GM23338 (cell line): Measurements from ENCODE around the gene PRR18. TPM values are rescaled to one million over a fixed set of nuclear protein-coding genes. Genes with fewer than 3 reads are reported as not detected.

Experiments used
- ATAC-seq: fragments of 200-7000 bp; cut with Tn5 transposase; 3 replicates; pipeline ENCODE4 v1.9.1; 2020
- DNase-seq: peaks from one replicate; pipeline ENCODE4 v3.0.0-alpha.2; 2015; ENCODE audit warnings: low spot score
- H2AFZ ChIP-seq: fragments of 200-600 bp; sonication (generic); 2 replicates; pipeline ENCODE4 v1.8.0; 2016; ENCODE audit warnings: antibody characterized with exemption, mild to moderate bottlenecking, moderate library complexity
- H3F3A ChIP-seq: fragments of 200-600 bp; sonication (generic); replicated peaks from 2 replicates; pipeline ENCODE4 v1.8.0; 2017; ENCODE audit warnings: antibody characterized with exemption, mixed run types, low read depth
- H3K27ac ChIP-seq: fragments of 200-600 bp; sonication (generic); 2 replicates; pipeline ENCODE4 v1.6.1; 2016; ENCODE audit warnings: low read depth
- H3K27me3 ChIP-seq: fragments of 200-600 bp; sonication (generic); 2 replicates; pipeline ENCODE4 v1.8.0; 2016; ENCODE audit warnings: mild to moderate bottlenecking, mixed run types, moderate library complexity; ENCODE audit not compliant: insufficient read depth
- H3K36me3 ChIP-seq: fragments of 200-600 bp; sonication (generic); 2 replicates; pipeline ENCODE4 v1.8.0; 2016; ENCODE audit warnings: mild to moderate bottlenecking; ENCODE audit not compliant: insufficient read depth
- H3K4me1 ChIP-seq: fragments of 200-600 bp; sonication (generic); 2 replicates; pipeline ENCODE4 v1.8.0; 2016; ENCODE audit warnings: mild to moderate bottlenecking, moderate library complexity; ENCODE audit not compliant: insufficient read depth
- H3K4me2 ChIP-seq: fragments of 200-600 bp; sonication (generic); 2 replicates; pipeline ENCODE4 v1.7.1; 2017; ENCODE audit warnings: mixed run types
- H3K4me3 ChIP-seq: fragments of 200-600 bp; sonication (generic); 2 replicates; pipeline ENCODE4 v1.6.1; 2016; ENCODE audit warnings: mixed run types
- H3K79me2 ChIP-seq: fragments of 200-600 bp; sonication (generic); replicated peaks from 2 replicates; pipeline ENCODE4 v1.8.0; 2017; ENCODE audit warnings: mild to moderate bottlenecking; ENCODE audit not compliant: insufficient read depth
- H3K9me2 ChIP-seq: fragments of 200-600 bp; sonication (generic); 2 replicates; pipeline ENCODE4 v1.8.0; 2017; ENCODE audit not compliant: insufficient read depth
- H4K20me1 ChIP-seq: fragments of 200-600 bp; sonication (generic); replicated peaks from 2 replicates; pipeline ENCODE4 v1.8.0; 2017; ENCODE audit warnings: mild to moderate bottlenecking; ENCODE audit not compliant: insufficient read depth
- H3K27ac Mint-ChIP-seq: 2 replicates; pipeline ENCODE4 v1.8.0; 2020; ENCODE audit warnings: inconsistent platforms, mild to moderate bottlenecking, moderate library complexity, mixed read lengths
- H3K27me3 Mint-ChIP-seq: 3 replicates; pipeline ENCODE4 v1.8.0; 2022; ENCODE audit warnings: low read depth, mild to moderate bottlenecking, moderate library complexity, mixed read lengths, inconsistent platforms; ENCODE audit not compliant: insufficient read depth, poor library complexity
- H3K36me3 Mint-ChIP-seq: 3 replicates; pipeline ENCODE4 v1.8.0; 2021; ENCODE audit warnings: low read depth, mild to moderate bottlenecking, inconsistent platforms, moderate library complexity, mixed read lengths
- H3K4me1 Mint-ChIP-seq: 3 replicates; pipeline ENCODE4 v1.8.0; 2020; ENCODE audit warnings: mild to moderate bottlenecking, inconsistent platforms, mixed read lengths
- H3K4me3 Mint-ChIP-seq: 3 replicates; pipeline ENCODE4 v1.8.0; 2021; ENCODE audit warnings: moderate library complexity, mild to moderate bottlenecking, inconsistent platforms, mixed read lengths
- H3K9me3 Mint-ChIP-seq: 3 replicates; pipeline ENCODE4 v1.8.0; 2020; ENCODE audit warnings: moderate library complexity, mild to moderate bottlenecking, inconsistent platforms, mixed read lengths
- CREB1 ChIP-seq: fragments of 250-450 bp; sonication (Bioruptor Pico); IDR thresholded peaks from 2 replicates; pipeline ENCODE4 v1.5.0; 2020; ENCODE audit warnings: low read depth, mild to moderate bottlenecking, moderate library complexity
- EZH2phosphoT487 ChIP-seq: fragments of 200-600 bp; sonication (generic); IDR thresholded peaks from one replicate; pipeline ENCODE4 v1.8.1; 2018; ENCODE audit warnings: antibody characterized with exemption; ENCODE audit not compliant: unreplicated experiment
- NANOG ChIP-seq: IDR thresholded peaks from 2 replicates; pipeline ENCODE4 v1.6.1; 2016; ENCODE audit warnings: antibody characterized with exemption, borderline replicate concordance
- POLR2AphosphoS5 ChIP-seq: IDR thresholded peaks from 2 replicates; pipeline ENCODE4 v1.6.1; 2016; ENCODE audit warnings: antibody characterized with exemption, low read depth
- ZNF114 ChIP-seq: fragments of 250-450 bp; sonication (Bioruptor Pico); IDR thresholded peaks from 2 replicates; pipeline ENCODE4 v1.5.0; 2020; ENCODE audit warnings: mild to moderate bottlenecking, moderate library complexity
- ZNF331 ChIP-seq: fragments of 250-450 bp; sonication (Bioruptor Pico); IDR thresholded peaks from 2 replicates; pipeline ENCODE4 v1.5.0; 2020; ENCODE audit warnings: low read depth, mild to moderate bottlenecking, moderate library complexity
- polyA plus RNA-seq: library from polyadenylated mRNA; unstranded; fragments of >200 nt; fragmentation: Nextera tagmentation; extraction: Ambion mirVana; gene quantifications from 2 replicates; pipeline ENCODE4 v1.2.1, GENCODE V29; 2016
- total RNA-seq: library from RNA; depleted of rRNA; stranded (reverse); fragments of >200 nt; shearing (Covaris generic); gene quantifications from 2 replicates; pipeline ENCODE4 v1.2.3, GENCODE V29; 2014
- TF ChIP-seq, protein P1 (sequence below): fragments of 250-450 bp; sonication (Bioruptor Pico); IDR thresholded peaks from 2 replicates; pipeline ENCODE4 v1.5.0; 2020; ENCODE audit warnings: mild to moderate bottlenecking, moderate library complexity
- TF ChIP-seq, protein P2 (sequence below), 2 experiments: fragments of 200-600 bp in 1 of 2; sonication (generic) in 1 of 2; conservative IDR thresholded peaks; 2 replicates each; pipeline versions ENCODE4 v1.5.1 to v1.6.1; 2016 to 2017; ENCODE audit warnings: antibody characterized with exemption in 2 of 2, low read depth in 2 of 2, mild to moderate bottlenecking in 2 of 2, moderate library complexity in 1 of 2
- TF ChIP-seq, protein P3 (sequence below): IDR thresholded peaks from one replicate; pipeline ENCODE4 v1.6.1; 2018; ENCODE audit warnings: antibody characterized with exemption; ENCODE audit not compliant: unreplicated experiment
- TF ChIP-seq, protein P4 (sequence below): IDR thresholded peaks from 2 replicates; pipeline ENCODE4 v1.6.1; 2016; ENCODE audit warnings: antibody characterized with exemption

PRR18 gene
- total and polyA plus RNA-seq, 2 experiments from 2014 or later: 0.24 TPM; not detected in 1

DNA sequence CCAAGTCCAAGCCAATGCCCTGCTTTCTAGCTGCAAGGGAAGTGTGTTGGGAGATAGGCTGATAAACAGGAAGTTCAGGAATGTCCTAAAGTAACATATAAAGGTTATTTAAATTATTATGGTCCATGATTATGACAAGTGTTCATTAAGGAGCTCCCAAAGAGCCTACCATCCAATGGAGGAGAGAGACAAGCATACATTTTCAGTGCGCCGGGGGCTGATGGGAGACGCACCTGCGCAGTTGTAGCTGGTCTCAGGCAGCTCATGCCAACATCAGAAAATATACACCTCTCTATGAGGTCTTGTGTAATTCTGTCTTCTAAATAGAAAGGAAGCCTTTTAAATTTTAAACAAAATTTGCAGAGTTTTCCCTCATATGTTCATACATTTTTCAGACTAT, 46.8 kb upstream of the PRR18 start:
- H3K9me3 Mint-ChIP-seq: 0 out of 3 replicates have a peak, but pooled peaks cover 3% of the 10 kb centered on the region
- H3K27ac Mint-ChIP-seq: no peak overlapping the region

More for the DNA sequence above, 46.8 kb upstream of the PRR18 start:
- 0 out of 2 replicates have a peak, but pooled peaks cover 2% of the 10 kb centered on the region for H3K36me3 ChIP-seq
- Mint-ChIP-seq H3K4me1 (peaks cover 9% of the 10 kb centered on the region), H3K36me3 (no peaks in the 10 kb centered on the region), H3K27me3 (peaks cover 5% of the 10 kb centered on the region), H3K4me3 (no peak overlapping the region)
- no peak overlapping the region for H3K27ac ChIP-seq
- H3F3A ChIP-seq: no peaks in the 10 kb centered on the region
- H2AFZ ChIP-seq: peak overlapping the region; percentile 14; the same call in 1 of the 2 replicates
- ATAC-seq (no peak), DNase-seq (no peak)
- H3K27me3 ChIP-seq: no peaks in the 10 kb centered on the region
- peaks cover 14% of the 10 kb centered on the region for H3K4me1 ChIP-seq
- H3K9me2 ChIP-seq: no peaks in the 10 kb centered on the region
- TF ChIP-seq ZNF114 (no peak), CREB1 (no peak), EZH2phosphoT487 (no peak), ZNF331 (CRISPR knock-in tag) (no peak), POLR2AphosphoS5 (no peak), NANOG (no peak)
- TF ChIP-seq, protein P1, sequence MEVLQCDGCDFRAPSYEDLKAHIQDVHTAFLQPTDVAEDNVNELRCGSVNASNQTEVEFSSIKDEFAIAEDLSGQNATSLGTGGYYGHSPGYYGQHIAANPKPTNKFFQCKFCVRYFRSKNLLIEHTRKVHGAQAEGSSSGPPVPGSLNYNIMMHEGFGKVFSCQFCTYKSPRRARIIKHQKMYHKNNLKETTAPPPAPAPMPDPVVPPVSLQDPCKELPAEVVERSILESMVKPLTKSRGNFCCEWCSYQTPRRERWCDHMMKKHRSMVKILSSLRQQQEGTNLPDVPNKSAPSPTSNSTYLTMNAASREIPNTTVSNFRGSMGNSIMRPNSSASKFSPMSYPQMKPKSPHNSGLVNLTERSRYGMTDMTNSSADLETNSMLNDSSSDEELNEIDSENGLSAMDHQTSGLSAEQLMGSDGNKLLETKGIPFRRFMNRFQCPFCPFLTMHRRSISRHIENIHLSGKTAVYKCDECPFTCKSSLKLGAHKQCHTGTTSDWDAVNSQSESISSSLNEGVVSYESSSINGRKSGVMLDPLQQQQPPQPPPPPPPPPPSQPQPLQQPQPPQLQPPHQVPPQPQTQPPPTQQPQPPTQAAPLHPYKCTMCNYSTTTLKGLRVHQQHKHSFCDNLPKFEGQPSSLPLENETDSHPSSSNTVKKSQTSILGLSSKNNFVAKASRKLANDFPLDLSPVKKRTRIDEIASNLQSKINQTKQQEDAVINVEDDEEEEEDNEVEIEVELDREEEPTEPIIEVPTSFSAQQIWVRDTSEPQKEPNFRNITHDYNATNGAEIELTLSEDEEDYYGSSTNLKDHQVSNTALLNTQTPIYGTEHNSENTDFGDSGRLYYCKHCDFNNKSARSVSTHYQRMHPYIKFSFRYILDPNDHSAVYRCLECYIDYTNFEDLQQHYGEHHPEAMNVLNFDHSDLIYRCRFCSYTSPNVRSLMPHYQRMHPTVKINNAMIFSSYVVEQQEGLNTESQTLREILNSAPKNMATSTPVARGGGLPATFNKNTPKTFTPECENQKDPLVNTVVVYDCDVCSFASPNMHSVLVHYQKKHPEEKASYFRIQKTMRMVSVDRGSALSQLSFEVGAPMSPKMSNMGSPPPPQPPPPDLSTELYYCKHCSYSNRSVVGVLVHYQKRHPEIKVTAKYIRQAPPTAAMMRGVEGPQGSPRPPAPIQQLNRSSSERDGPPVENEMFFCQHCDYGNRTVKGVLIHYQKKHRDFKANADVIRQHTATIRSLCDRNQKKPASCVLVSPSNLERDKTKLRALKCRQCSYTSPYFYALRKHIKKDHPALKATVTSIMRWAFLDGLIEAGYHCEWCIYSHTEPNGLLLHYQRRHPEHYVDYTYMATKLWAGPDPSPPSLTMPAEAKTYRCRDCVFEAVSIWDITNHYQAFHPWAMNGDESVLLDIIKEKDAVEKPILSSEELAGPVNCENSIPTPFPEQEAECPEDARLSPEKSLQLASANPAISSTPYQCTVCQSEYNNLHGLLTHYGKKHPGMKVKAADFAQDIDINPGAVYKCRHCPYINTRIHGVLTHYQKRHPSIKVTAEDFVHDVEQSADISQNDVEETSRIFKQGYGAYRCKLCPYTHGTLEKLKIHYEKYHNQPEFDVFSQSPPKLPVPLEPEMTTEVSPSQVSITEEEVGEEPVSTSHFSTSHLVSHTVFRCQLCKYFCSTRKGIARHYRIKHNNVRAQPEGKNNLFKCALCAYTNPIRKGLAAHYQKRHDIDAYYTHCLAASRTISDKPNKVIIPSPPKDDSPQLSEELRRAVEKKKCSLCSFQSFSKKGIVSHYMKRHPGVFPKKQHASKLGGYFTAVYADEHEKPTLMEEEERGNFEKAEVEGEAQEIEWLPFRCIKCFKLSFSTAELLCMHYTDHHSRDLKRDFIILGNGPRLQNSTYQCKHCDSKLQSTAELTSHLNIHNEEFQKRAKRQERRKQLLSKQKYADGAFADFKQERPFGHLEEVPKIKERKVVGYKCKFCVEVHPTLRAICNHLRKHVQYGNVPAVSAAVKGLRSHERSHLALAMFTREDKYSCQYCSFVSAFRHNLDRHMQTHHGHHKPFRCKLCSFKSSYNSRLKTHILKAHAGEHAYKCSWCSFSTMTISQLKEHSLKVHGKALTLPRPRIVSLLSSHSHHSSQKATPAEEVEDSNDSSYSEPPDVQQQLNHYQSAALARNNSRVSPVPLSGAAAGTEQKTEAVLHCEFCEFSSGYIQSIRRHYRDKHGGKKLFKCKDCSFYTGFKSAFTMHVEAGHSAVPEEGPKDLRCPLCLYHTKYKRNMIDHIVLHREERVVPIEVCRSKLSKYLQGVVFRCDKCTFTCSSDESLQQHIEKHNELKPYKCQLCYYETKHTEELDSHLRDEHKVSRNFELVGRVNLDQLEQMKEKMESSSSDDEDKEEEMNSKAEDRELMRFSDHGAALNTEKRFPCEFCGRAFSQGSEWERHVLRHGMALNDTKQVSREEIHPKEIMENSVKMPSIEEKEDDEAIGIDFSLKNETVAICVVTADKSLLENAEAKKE: no peak
- TF ChIP-seq, protein P2, sequence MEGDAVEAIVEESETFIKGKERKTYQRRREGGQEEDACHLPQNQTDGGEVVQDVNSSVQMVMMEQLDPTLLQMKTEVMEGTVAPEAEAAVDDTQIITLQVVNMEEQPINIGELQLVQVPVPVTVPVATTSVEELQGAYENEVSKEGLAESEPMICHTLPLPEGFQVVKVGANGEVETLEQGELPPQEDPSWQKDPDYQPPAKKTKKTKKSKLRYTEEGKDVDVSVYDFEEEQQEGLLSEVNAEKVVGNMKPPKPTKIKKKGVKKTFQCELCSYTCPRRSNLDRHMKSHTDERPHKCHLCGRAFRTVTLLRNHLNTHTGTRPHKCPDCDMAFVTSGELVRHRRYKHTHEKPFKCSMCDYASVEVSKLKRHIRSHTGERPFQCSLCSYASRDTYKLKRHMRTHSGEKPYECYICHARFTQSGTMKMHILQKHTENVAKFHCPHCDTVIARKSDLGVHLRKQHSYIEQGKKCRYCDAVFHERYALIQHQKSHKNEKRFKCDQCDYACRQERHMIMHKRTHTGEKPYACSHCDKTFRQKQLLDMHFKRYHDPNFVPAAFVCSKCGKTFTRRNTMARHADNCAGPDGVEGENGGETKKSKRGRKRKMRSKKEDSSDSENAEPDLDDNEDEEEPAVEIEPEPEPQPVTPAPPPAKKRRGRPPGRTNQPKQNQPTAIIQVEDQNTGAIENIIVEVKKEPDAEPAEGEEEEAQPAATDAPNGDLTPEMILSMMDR (conservative IDR thresholded peaks at IDR 0.05; ENCODE audit: low read depth in 2 of 2): no peak
- TF ChIP-seq, protein P3, sequence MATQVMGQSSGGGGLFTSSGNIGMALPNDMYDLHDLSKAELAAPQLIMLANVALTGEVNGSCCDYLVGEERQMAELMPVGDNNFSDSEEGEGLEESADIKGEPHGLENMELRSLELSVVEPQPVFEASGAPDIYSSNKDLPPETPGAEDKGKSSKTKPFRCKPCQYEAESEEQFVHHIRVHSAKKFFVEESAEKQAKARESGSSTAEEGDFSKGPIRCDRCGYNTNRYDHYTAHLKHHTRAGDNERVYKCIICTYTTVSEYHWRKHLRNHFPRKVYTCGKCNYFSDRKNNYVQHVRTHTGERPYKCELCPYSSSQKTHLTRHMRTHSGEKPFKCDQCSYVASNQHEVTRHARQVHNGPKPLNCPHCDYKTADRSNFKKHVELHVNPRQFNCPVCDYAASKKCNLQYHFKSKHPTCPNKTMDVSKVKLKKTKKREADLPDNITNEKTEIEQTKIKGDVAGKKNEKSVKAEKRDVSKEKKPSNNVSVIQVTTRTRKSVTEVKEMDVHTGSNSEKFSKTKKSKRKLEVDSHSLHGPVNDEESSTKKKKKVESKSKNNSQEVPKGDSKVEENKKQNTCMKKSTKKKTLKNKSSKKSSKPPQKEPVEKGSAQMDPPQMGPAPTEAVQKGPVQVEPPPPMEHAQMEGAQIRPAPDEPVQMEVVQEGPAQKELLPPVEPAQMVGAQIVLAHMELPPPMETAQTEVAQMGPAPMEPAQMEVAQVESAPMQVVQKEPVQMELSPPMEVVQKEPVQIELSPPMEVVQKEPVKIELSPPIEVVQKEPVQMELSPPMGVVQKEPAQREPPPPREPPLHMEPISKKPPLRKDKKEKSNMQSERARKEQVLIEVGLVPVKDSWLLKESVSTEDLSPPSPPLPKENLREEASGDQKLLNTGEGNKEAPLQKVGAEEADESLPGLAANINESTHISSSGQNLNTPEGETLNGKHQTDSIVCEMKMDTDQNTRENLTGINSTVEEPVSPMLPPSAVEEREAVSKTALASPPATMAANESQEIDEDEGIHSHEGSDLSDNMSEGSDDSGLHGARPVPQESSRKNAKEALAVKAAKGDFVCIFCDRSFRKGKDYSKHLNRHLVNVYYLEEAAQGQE: no peak
- TF ChIP-seq, protein P4, sequence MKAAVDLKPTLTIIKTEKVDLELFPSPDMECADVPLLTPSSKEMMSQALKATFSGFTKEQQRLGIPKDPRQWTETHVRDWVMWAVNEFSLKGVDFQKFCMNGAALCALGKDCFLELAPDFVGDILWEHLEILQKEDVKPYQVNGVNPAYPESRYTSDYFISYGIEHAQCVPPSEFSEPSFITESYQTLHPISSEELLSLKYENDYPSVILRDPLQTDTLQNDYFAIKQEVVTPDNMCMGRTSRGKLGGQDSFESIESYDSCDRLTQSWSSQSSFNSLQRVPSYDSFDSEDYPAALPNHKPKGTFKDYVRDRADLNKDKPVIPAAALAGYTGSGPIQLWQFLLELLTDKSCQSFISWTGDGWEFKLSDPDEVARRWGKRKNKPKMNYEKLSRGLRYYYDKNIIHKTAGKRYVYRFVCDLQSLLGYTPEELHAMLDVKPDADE: no peak
- no peak overlapping the region for H3K4me2 ChIP-seq
- H3K4me3 ChIP-seq: no peak overlapping the region
- no peaks in the 10 kb centered on the region for H4K20me1 ChIP-seq
- H3K79me2 ChIP-seq: no peaks in the 10 kb centered on the region
